GM19395 (cell line): Measurements from ENCODE around the gene MYCT1.

Experiments
- ATAC-seq: cut with Tn5 transposase; IDR thresholded peaks from one replicate; pipeline ENCODE4 v1.9.1; 2021; ENCODE audit warnings: mild to moderate bottlenecking, moderate library complexity; ENCODE audit not compliant: unreplicated experiment

MYCT1 gene

DNA sequence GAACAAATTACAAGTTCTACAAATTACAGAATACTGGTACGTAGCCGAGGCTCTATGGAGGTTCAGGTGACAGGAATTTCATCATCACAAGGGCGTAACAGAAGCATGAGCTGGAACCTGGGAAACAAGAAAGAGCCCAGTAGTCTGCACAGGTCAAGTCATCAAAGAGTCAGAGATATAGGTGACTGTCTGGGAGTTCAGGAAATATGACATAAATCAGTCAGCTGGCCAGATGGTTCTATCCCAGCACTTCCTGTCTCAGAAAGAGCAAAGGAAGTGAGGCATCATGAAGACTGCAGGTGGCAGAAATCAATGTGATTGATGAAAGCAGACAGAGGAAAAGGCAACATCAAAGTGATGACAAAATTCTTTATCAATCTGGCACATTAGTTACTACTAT, 23.3 kb downstream of the MYCT1 start:
- ATAC-seq = no peak

DNA sequence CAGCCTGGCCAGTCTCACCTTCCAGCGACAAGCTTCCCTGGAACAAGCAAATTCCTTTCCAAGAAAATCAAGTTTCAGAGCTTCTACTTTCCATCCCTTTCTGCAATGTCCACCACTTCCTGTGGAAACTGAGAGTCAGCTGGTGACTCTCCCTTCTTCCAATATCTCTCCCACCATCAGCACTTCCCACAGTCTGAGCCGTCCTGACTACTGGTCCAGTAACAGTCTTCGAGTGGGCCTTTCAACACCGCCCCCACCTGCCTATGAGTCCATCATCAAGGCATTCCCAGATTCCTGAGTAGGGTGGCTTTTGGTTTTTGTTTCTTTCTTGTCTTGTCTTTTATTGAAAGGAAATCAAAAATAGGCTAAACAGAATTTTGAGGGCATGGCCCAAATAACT, 24.3 kb downstream of the MYCT1 start:
- no peak for ATAC-seq

DNA sequence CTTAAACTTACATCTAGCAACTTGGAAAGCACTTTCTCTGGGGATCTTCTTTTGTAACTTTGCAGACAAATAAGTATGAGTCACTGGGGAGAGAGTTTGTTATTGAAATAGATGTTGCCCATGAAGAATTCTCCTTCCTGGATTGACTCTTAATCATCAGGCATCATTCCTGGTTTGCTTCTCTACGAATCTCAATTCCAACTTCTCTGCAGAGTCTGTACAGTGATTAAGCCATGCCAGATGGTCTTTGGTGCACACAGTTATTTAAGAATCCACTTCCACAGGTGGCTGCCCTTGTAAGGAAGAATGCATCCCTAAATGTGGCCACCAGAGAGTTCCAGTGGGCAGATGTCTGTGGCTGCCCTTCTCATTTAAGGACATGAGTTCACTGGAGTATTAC, 25.7 kb downstream of the MYCT1 start:
- no peak for ATAC-seq

DNA sequence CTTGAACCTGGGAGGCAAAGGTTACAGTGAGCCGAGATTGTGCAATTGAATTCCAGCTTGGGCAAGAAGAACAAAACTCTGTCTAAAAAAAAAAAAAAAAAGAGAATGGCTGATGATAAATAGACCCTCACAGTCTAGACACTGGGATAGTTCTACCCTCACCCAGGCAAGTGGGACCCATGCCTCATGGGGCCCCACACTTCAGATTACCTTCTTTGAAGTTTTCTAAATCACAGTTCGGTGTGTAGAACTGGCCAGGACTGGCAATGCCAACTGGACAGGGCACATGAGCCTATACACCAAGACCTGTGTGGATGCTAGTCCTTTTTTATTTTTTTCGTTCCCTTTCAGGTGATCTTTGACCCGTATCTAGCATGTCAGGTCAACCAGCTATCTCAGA, 28.6 kb downstream of the MYCT1 start:
- no peak for ATAC-seq

- ATAC-seq = no peak
Measured at GRCh38 chr6:152727507-152727906, 29.8 kb downstream of the MYCT1 start.

DNA sequence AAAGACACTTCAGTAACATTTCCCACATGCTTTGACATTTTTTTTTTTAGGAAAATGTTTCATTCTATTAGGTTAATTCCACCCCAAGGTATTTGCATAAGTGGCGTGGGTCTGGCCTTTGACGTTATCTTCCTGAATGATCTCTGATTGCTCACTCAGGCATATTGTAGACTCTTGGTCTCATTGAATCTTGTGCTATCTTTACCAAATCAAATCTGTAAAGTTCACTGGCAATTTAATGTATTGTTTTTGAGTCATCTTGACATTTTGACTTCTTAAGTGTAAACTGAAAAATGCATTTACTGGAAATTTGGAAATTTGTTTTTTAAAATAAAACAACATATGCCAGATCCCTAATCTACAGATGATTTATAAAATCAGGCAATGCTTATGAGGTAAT, 36.9 kb downstream of the MYCT1 start:
- no peak for ATAC-seq

GRCh38 chr6:152736687-152737273, 39.1 kb downstream of the MYCT1 start:
- no peak for ATAC-seq

GRCh38 chr6:152745509-152746171, 47.9 kb downstream of the MYCT1 start:
- no peak for ATAC-seq

- ATAC-seq = no peak
Measured at GRCh38 chr6:152746172-152746553, 48.5 kb downstream of the MYCT1 start.

- no peak for ATAC-seq
Measured at GRCh38 chr6:152748843-152749242, 51.1 kb downstream of the MYCT1 start.

- no peak for ATAC-seq
Measured at GRCh38 chr6:152749336-152749735, 51.6 kb downstream of the MYCT1 start.

DNA sequence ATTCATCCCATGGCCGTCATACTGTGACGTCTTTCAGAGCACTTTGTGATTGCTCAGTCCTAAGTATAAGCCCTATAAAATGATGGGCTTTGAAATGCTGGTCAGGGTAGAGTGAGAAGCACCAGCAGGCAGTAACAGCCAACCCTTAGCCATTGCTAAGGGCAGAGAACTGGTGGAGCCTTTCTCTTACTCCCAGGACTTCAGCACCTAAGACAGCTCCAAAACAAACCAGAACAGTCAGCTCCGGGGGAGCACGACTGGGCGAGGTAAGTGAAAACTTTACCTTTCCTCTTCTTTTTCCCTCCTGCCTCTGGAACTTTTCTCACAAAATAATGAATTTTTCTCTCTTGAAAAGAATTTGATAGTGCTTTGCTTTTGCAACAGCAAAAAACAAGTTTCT, 53.0 kb downstream of the MYCT1 start, which contains the start of gene VIP:
Gene VIP (plus strand): TSS at position 104 of the 400 bp plus-strand sequence. CDS start 1,381 bp downstream, outside the sequence.
- no peak for ATAC-seq

GRCh38 chr6:152765331-152765730, 67.6 kb downstream of the MYCT1 start:
- no peak for ATAC-seq

GRCh38 chr6:152769159-152769558, 71.5 kb downstream of the MYCT1 start:
- no peak for ATAC-seq

DNA sequence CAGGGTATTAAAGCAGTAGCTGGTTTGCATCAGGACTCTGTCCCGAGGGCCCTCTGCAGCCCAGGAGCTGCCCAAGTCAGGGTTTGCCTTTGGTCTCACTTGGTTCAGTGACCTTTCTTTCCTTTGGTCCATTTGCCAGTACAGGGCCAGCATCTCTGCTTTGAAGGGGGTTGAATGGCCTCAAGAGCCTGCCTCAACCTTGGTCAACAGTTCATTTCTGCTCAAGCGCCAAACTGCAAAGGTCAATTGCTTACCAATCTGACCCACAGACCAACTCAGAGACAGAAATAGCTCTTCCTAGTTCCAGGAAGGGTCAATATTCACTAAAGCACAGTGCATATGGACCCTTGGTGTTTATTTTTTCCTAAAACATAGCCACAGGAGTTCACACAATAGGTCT, 72.3 kb downstream of the MYCT1 start:
- no peak for ATAC-seq

- no peak for ATAC-seq
Measured at GRCh38 chr6:152771061-152771687, 73.5 kb downstream of the MYCT1 start.
